SIG-M5 treated with dmso at 0.1 percent for 504 hours (cell line): ENCODE measurements around the gene ASXL2.

Experiments
- DNase-seq: peaks from one replicate; lab custom pipeline; 2025; ENCODE audit not compliant: unreplicated experiment; lab: John Stamatoyannopoulos, UW

The ASXL2 gene

GRCh38 chr2:25698752-25699151 is 179.5 kb downstream of the ASXL2 start:
- no peak for DNase-seq

- DNase-seq = no peak
Measured at GRCh38 chr2:25697559-25698341, 180.5 kb downstream of the ASXL2 start.

- DNase-seq = no peak
Measured at GRCh38 chr2:25692737-25693445, 185.4 kb downstream of the ASXL2 start.

DNA sequence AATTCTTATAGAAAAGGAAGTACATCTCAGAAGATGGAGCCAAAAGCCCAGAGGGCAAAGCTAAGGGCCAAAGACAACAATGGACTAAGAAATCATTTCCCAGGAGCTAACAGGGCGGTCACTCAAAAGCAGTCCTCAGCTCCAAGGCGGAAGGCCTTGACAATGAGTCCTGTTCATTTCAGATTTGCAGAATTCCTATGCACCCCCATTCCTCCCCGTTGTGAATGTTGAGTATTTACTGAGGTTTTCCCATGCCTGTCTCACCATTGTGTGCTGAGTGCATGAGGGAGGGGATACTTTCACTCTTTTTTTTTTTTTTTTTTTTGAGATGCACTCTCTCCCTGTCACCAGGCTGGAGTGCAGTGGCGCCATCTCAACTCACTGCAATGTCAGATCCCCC is 186.1 kb downstream of the ASXL2 start:
- no peak for DNase-seq

GRCh38 chr2:25690058-25690457 is 188.2 kb downstream of the ASXL2 start:
- no peak for DNase-seq

GRCh38 chr2:25688236-25688635 is 190.1 kb downstream of the ASXL2 start:
- no peak for DNase-seq

DNA sequence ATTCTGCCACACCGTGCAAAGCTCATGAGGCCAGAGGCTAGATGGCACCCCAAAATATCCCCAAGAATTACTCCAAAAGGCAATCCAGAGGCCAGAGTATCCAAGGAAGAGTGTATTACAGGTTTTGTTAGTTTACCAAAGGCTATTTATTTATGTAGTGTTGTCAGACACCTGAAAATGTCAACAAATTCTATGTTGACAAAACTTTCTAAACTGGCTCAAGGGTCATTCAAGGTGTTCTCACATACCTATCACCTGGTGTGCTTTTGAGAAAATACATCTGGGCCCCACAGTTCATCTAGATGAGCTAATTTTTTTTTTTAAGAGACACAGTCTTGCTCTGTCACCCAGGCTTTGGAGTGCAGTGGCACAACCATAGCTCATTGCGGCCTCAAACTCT is 192.5 kb downstream of the ASXL2 start:
- DNase-seq = no peak

- DNase-seq = no peak
Measured at GRCh38 chr2:25684577-25685473, 193.5 kb downstream of the ASXL2 start.
